ENCODE data around the gene PLA2G5. TPM values are rescaled to one million over a fixed set of nuclear protein-coding genes. Genes with fewer than 3 reads are reported as not detected.

Gene PLA2G5
- total RNA-seq, 1 experiment from 2014 or later, result not detected

GRCh38 chr1:20072771-20073170 lies 2.8 kb downstream of the PLA2G5 start:
- H3K4me2 ChIP-seq (ENCODE audit: low read depth, low read length, poor library complexity, severe bottlenecking), result no peak overlapping the region
- H3K4me3 ChIP-seq (ENCODE audit: low read length), result no peak overlapping the region
- no peak overlapping the region for H2AFZ ChIP-seq (ENCODE audit: low read length)
- no peak overlapping the region for H3K9ac ChIP-seq (ENCODE audit: low read length)
- H4K20me1 ChIP-seq (ENCODE audit: insufficient read depth, low read depth, low read length), result no peaks in the 10 kb centered on the region
- DNase-seq, result no peak
- no peaks in the 10 kb centered on the region for H3K27me3 ChIP-seq (ENCODE audit: low read length)
- no peaks in the 10 kb centered on the region for H3K36me3 ChIP-seq (ENCODE audit: insufficient read depth, low read length)
- peaks cover 1% of the 10 kb centered on the region for H3K4me1 ChIP-seq (ENCODE audit: low read length)
- H3K9me2 ChIP-seq (replicated peaks; ENCODE audit: insufficient read depth, low read length), result no peaks in the 10 kb centered on the region
- no peaks in the 10 kb centered on the region for H3K9me3 ChIP-seq (ENCODE audit: low read length)
- no peaks in the 10 kb centered on the region for H3K79me2 ChIP-seq (ENCODE audit: low read length)
- no peak overlapping the region for H3K27ac ChIP-seq (ENCODE audit: low read length)

DNA sequence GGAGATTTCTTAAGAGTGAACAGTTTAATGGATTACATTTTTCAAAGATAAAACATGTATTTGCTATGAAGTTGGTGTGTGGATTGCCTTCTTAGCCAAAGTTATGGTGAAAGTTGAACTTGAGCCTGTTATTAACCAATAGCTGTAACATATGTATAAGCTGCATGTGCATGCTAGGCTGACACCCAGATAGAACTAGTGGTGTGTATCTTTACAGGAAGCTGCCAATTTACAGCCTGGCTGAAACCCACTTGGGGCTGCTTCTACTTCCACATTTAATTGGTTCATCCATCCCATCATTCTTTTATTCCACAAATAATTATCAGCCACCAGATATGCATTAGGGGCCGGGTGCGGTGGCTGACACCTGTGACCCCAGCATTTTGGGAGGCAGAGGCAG lies 3.3 kb downstream of the PLA2G5 start:
- no peaks in the 10 kb centered on the region for H4K20me1 ChIP-seq (ENCODE audit: insufficient read depth, low read depth, low read length)
- H3K9me3 ChIP-seq (ENCODE audit: low read length), result no peaks in the 10 kb centered on the region
- no peaks in the 10 kb centered on the region for H3K36me3 ChIP-seq (ENCODE audit: insufficient read depth, low read length)
- H3K9me2 ChIP-seq (replicated peaks; ENCODE audit: insufficient read depth, low read length), result no peaks in the 10 kb centered on the region
- no peak overlapping the region for H3K4me2 ChIP-seq (ENCODE audit: low read depth, low read length, poor library complexity, severe bottlenecking)
- H3K4me1 ChIP-seq (ENCODE audit: low read length), result peaks cover 6% of the 10 kb centered on the region
- no peaks in the 10 kb centered on the region for H3K79me2 ChIP-seq (ENCODE audit: low read length)
- no peak overlapping the region for H2AFZ ChIP-seq (ENCODE audit: low read length)
- no peak overlapping the region for H3K9ac ChIP-seq (ENCODE audit: low read length)
- H3K27me3 ChIP-seq (ENCODE audit: low read length), result no peaks in the 10 kb centered on the region
- H3K4me3 ChIP-seq (ENCODE audit: low read length), result no peak overlapping the region
- H3K27ac ChIP-seq (ENCODE audit: low read length), result no peak overlapping the region
- no peak for DNase-seq

GRCh38 chr1:20074055-20074724 lies 4.2 kb downstream of the PLA2G5 start:
- H3K9me2 ChIP-seq (replicated peaks; ENCODE audit: insufficient read depth, low read length), result no peaks in the 10 kb centered on the region
- no peak overlapping the region for H3K9ac ChIP-seq (ENCODE audit: low read length)
- DNase-seq, result no peak
- H3K4me3 ChIP-seq (ENCODE audit: low read length), result no peak overlapping the region
- H3K27ac ChIP-seq (ENCODE audit: low read length), result no peak overlapping the region
- H3K79me2 ChIP-seq (ENCODE audit: low read length), result no peaks in the 10 kb centered on the region
- H3K9me3 ChIP-seq (ENCODE audit: low read length), result no peaks in the 10 kb centered on the region
- H3K4me2 ChIP-seq (ENCODE audit: low read depth, low read length, poor library complexity, severe bottlenecking), result no peak overlapping the region
- H3K4me1 ChIP-seq (ENCODE audit: low read length), result peaks cover 11% of the 10 kb centered on the region
- H3K36me3 ChIP-seq (ENCODE audit: insufficient read depth, low read length), result no peaks in the 10 kb centered on the region
- no peak overlapping the region for H2AFZ ChIP-seq (ENCODE audit: low read length)
- H3K27me3 ChIP-seq (ENCODE audit: low read length), result no peaks in the 10 kb centered on the region
- H4K20me1 ChIP-seq (ENCODE audit: insufficient read depth, low read depth, low read length), result no peaks in the 10 kb centered on the region

- Histone ChIP-seq H3K27me3 (ENCODE audit: low read length) (no peaks in the 10 kb centered on the region), H2AFZ (ENCODE audit: low read length) (no peak overlapping the region), H3K79me2 (ENCODE audit: low read length) (no peaks in the 10 kb centered on the region), H4K20me1 (ENCODE audit: insufficient read depth, low read depth, low read length) (no peaks in the 10 kb centered on the region), H3K4me1 (ENCODE audit: low read length) (peaks cover 11% of the 10 kb centered on the region), H3K9me2 (replicated peaks; ENCODE audit: insufficient read depth, low read length) (no peaks in the 10 kb centered on the region), H3K9me3 (ENCODE audit: low read length) (no peaks in the 10 kb centered on the region), H3K27ac (ENCODE audit: low read length) (no peak overlapping the region), H3K4me2 (ENCODE audit: low read depth, low read length, poor library complexity, severe bottlenecking) (no peak overlapping the region), H3K9ac (ENCODE audit: low read length) (no peak overlapping the region), H3K4me3 (ENCODE audit: low read length) (no peak overlapping the region), H3K36me3 (ENCODE audit: insufficient read depth, low read length) (no peaks in the 10 kb centered on the region)
- no peak for DNase-seq
These were observed 4.8 kb downstream of the PLA2G5 start for GRCh38 chr1:20074725-20075171.

- Histone ChIP-seq H3K27ac (ENCODE audit: low read length) (no peak overlapping the region), H3K9ac (ENCODE audit: low read length) (no peak overlapping the region), H3K4me3 (ENCODE audit: low read length) (no peak overlapping the region), H3K4me1 (ENCODE audit: low read length) (peaks cover 11% of the 10 kb centered on the region), H2AFZ (ENCODE audit: low read length) (no peak overlapping the region), H3K79me2 (ENCODE audit: low read length) (no peaks in the 10 kb centered on the region), H3K4me2 (ENCODE audit: low read depth, low read length, poor library complexity, severe bottlenecking) (no peak overlapping the region), H4K20me1 (ENCODE audit: insufficient read depth, low read depth, low read length) (no peaks in the 10 kb centered on the region), H3K36me3 (ENCODE audit: insufficient read depth, low read length) (no peaks in the 10 kb centered on the region), H3K9me3 (ENCODE audit: low read length) (no peaks in the 10 kb centered on the region), H3K27me3 (ENCODE audit: low read length) (no peaks in the 10 kb centered on the region), H3K9me2 (replicated peaks; ENCODE audit: insufficient read depth, low read length) (no peaks in the 10 kb centered on the region)
- DNase-seq, result no peak
These were observed 5.4 kb downstream of the PLA2G5 start for GRCh38 chr1:20075345-20075744.

- Histone ChIP-seq H3K4me1 (ENCODE audit: low read length) (peaks cover 11% of the 10 kb centered on the region), H3K27ac (ENCODE audit: low read length) (no peak overlapping the region), H3K9me3 (ENCODE audit: low read length) (no peaks in the 10 kb centered on the region), H3K36me3 (ENCODE audit: insufficient read depth, low read length) (no peaks in the 10 kb centered on the region), H4K20me1 (ENCODE audit: insufficient read depth, low read depth, low read length) (no peaks in the 10 kb centered on the region), H3K27me3 (ENCODE audit: low read length) (no peaks in the 10 kb centered on the region), H3K79me2 (ENCODE audit: low read length) (no peaks in the 10 kb centered on the region), H3K4me2 (ENCODE audit: low read depth, low read length, poor library complexity, severe bottlenecking) (no peak overlapping the region), H3K4me3 (ENCODE audit: low read length) (no peak overlapping the region), H2AFZ (ENCODE audit: low read length) (no peak overlapping the region), H3K9me2 (replicated peaks; ENCODE audit: insufficient read depth, low read length) (no peaks in the 10 kb centered on the region), H3K9ac (ENCODE audit: low read length) (no peak overlapping the region)
- DNase-seq, result no peak
These were observed 6.2 kb downstream of the PLA2G5 start for GRCh38 chr1:20076223-20076622.

DNA sequence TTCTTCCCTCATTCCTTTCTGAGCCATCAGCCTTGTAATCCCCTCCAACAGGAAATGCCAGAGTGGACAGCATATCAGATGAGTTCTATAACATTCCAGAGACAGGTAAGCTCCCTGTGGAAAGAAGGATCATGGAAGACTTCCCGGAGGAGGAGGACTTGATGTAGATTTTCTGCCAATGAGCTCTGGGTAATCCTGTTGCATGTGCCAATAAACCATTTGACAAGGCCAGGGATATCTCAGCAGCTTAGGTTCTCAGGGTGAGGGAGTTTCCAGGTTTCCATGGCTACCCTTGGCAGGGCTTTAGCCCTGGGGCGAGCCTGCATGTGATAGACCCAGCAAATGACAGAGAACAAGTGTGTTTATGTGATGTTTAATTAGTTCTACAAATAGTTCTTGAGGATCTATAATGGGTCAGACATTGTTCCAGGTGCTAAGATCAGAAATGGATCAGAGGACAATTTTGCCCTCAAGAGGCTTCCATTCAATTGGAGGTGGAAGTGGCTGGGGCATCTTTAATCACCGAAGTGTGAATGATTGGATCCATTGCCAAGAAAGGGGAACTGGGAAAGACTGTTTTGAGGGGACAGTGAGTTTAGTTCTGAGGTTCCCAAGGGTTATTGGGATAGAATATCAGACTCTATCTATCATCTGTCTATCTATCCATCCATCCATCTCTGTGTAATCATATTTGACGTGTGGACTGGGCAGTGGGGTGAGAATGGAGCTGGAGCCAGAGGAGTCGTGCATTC lies 6.9 kb downstream of the PLA2G5 start:
- Histone ChIP-seq H3K79me2 (ENCODE audit: low read length) (no peaks in the 10 kb centered on the region), H4K20me1 (ENCODE audit: insufficient read depth, low read depth, low read length) (no peaks in the 10 kb centered on the region), H3K4me2 (ENCODE audit: low read depth, low read length, poor library complexity, severe bottlenecking) (no peak overlapping the region), H3K27me3 (ENCODE audit: low read length) (no peaks in the 10 kb centered on the region), H3K9me3 (ENCODE audit: low read length) (no peaks in the 10 kb centered on the region), H2AFZ (ENCODE audit: low read length) (no peak overlapping the region), H3K36me3 (ENCODE audit: insufficient read depth, low read length) (no peaks in the 10 kb centered on the region), H3K9me2 (replicated peaks; ENCODE audit: insufficient read depth, low read length) (no peaks in the 10 kb centered on the region), H3K4me1 (ENCODE audit: low read length) (peaks cover 11% of the 10 kb centered on the region), H3K27ac (ENCODE audit: low read length) (no peak overlapping the region), H3K9ac (ENCODE audit: low read length) (no peak overlapping the region), H3K4me3 (ENCODE audit: low read length) (no peak overlapping the region)
- no peak for DNase-seq

GRCh38 chr1:20078171-20078651 lies 8.2 kb downstream of the PLA2G5 start:
- H3K27me3 ChIP-seq (ENCODE audit: low read length), result no peaks in the 10 kb centered on the region
- peak; percentile 44 for DNase-seq
- H3K4me1 ChIP-seq (ENCODE audit: low read length), result peaks cover 11% of the 10 kb centered on the region

More at GRCh38 chr1:20078171-20078651, 8.2 kb downstream of the PLA2G5 start:
- Histone ChIP-seq H3K9me3 (ENCODE audit: low read length) (no peaks in the 10 kb centered on the region), H3K36me3 (ENCODE audit: insufficient read depth, low read length) (no peaks in the 10 kb centered on the region), H3K9ac (ENCODE audit: low read length) (no peak overlapping the region), H3K9me2 (replicated peaks; ENCODE audit: insufficient read depth, low read length) (no peaks in the 10 kb centered on the region), H2AFZ (ENCODE audit: low read length) (no peak overlapping the region), H3K27ac (ENCODE audit: low read length) (no peak overlapping the region), H3K4me2 (ENCODE audit: low read depth, low read length, poor library complexity, severe bottlenecking) (no peak overlapping the region), H3K4me3 (ENCODE audit: low read length) (no peak overlapping the region), H4K20me1 (ENCODE audit: insufficient read depth, low read depth, low read length) (no peaks in the 10 kb centered on the region), H3K79me2 (ENCODE audit: low read length) (no peaks in the 10 kb centered on the region)
